Forelimb muscle (tissue), 1 donor: ENCODE results near the gene IL5. TPM values are rescaled to one million over a fixed set of nuclear protein-coding genes. Genes with fewer than 3 reads are reported as not detected.
A peak's percentile ranks its signal among the peaks of the same experiment; 100 is the strongest.
"Not testable (repeated sequence)": the region's sequence is repeated elsewhere in the genome, so short reads cannot be mapped to it uniquely, and the experiment has no call there.

ENCODE experiments used
- DNase-seq: peaks from one replicate; pipeline ENCODE4 v3.0.0-alpha.2; 2013; ENCODE audit warnings: low read depth
- polyA plus RNA-seq: library from polyadenylated mRNA; unstranded; fragments of 120-200 nt; gene quantifications from one replicate; pipeline ENCODE4 v1.2.1, GENCODE V29; 2013; ENCODE audit not compliant: insufficient read length

Gene IL5
- 0.29 TPM for polyA plus RNA-seq

DNA sequence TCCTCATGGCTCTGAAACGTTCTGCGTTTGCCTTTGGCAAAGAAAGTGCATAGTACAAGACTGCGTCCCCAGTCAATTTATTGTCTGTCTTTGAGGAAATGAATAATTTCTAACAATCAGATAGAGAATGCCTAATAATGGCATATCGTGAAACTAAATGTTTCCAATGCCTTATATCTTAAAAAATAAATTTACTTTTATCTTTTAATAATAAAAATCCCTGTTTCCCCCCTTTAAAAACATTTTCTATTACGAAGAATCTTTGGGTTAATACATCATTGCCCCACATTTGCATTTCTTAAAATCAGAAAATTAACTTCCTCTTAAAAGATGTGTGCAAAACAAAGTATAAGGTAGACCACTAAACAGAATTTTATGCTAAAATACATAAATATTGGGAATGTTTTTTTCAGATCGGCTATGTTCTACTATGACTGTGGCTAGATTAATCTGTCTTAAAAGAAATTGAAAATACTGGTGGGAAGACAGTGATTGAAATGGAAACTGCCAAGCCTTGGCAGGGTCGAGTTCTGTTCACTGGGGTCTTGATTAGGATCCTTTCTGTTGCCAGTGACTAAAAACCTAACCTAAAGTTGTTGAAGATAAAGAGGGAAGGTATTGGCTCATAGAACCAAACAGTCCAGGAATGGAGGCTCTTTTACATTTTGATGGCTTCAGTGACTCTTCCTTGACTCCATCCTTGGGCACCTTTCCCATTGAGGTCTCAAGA lies at the start of gene IL5:
IL5 (minus strand) TSS at position 51 of the 730 bp plus-strand sequence; CDS start at position 7, 44 bp downstream.
- no peak for DNase-seq

DNA sequence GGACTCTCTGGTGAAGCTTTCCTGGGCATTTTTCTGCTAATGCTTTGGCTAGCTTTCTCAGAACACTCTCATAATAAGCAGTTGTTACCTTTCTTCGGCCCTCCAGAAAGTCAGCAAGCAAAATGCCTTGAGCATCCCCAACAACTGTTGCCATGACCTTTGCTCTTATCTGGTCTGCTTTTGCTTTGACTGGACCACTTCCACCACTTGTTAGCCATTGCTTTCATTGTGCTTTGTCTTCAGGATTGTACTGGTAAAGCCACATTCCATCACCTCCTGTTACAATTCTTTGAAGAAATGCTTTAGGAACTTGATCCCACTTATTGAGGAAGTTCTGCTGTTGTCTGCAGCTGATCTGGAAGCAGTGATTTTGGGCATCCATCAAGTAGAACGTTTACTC lies 49.2 kb upstream of the IL5 start:
- no peak for DNase-seq

DNA sequence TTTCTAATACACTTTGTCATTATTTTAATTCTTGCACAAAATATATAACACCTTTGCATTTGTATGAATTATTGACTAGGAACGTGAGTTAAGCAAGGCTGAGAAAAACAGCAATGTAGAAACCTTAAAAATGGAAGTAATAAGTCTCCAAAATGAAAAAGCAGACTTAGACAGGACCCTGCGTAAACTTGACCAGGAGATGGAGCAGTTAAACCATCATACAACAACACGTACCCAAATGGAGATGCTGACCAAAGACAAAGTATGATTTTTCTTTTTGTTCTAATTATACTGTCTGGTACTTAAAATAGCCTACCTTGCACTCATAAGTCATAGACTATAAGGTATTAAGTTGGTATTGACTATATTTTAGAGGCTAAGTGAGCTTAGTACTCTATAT lies 47.8 kb upstream of the IL5 start:
- no peak for DNase-seq

DNA sequence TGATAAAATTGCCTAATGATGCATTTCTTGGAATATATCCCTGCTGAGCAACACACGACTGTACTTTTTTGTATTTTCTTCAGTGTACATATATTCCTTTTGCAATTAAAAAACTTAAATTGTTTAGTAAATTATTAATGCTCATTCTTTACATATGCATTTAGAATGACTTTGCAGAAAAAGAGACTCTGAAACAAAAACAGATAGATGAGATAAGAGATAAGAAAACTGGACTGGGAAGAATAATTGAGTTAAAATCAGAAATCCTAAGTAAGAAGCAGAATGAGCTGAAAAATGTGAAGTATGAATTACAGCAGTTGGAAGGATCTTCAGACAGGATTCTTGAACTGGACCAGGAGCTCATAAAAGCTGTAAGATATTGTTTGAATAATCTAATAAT lies 46.1 kb upstream of the IL5 start:
- DNase-seq: no peak

DNA sequence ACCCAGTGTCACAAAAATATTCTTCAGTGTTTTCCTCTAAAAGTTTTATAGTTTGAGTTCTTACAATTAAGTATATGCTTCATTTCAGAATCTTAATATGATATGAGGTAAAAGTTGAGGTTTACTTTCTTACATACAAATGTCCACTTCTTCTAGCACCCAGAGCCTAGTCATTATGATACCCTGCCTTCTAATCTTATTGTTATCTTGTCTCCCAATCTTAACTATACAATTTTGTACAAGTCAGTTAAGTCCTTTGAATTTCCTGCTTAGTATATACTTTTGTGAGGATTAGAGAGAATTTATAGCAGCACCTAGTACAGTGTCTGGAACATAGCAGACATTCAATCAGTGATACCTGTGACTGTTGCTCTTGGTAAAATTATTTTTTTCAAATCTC lies 42.7 kb upstream of the IL5 start:
- DNase-seq: no peak

DNA sequence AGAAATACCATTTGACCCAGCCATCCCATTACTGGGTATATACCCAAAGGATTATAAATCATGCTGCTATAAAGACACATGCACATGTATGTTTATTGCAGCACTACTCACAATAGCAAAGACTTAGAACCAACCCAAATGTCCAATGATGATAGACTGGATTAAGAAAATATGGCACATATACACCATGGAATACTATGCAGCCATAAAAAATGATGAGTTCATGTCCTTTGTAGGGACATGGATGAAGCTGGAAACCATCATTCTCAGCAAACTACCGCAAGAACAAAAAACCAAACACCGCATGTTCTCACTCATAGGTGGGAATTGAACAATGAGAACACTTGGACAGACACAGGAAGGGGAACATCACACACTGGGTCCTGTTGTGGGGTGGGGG lies 41.2 kb upstream of the IL5 start:
- not testable (repeated sequence) for DNase-seq

DNA sequence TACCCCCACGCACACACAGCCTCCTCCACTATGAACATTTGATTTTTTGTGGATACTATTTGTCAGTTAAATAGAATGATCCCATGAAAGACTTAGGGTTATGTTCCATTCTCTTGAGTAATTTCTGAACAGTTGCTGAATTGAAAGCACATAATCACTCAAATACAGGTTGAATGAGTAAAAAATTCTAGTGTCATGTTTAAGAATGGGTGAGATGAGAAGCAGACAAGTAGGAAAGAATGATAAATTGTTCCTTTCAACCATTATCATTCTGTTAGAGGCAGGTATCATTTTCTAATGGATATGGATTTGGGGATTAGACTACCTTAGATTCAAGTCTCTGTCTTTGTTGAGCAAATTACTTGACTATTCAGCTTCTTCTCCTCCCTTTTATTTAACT lies 32.8 kb upstream of the IL5 start:
- no peak for DNase-seq

DNA sequence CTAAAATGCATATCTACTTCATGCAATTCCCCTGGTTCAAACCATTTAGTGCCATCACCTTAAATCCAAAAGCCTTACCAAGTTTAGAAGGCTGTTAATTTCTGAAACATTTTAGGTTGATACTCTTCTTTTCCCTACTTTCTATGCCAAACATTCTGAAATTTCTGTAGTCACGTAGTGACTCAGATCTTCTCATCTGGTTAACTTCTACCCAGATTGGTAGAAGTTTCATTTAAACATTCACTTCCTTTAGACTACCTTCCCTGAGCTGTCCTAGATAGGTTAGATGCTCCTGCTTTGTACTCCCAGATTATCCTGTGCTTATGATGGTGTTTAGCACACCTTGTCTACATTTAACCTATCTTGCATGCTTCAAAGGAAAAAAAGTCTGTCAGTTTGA lies 23.3 kb upstream of the IL5 start:
- no peak for DNase-seq

DNA sequence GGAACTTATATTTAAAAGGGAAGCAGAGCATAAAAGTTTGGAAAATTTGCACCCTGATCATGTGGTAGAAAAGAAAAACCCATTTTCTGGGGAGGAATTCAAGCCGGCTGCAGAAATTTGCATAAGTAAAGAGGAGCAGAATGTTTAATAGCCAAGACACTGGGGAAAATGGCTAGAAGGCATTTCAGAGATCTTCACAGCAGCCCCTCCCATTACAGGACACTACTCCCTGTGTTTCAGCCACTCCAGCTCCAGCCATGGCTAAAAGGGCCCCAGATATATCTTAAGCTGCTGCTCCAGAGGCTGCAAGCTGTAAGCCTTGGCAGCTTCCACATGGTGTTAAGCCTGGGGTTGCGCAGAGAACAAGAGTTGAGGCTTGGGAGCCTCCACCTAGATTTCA lies 21.2 kb upstream of the IL5 start:
- not testable (repeated sequence) for DNase-seq

DNA sequence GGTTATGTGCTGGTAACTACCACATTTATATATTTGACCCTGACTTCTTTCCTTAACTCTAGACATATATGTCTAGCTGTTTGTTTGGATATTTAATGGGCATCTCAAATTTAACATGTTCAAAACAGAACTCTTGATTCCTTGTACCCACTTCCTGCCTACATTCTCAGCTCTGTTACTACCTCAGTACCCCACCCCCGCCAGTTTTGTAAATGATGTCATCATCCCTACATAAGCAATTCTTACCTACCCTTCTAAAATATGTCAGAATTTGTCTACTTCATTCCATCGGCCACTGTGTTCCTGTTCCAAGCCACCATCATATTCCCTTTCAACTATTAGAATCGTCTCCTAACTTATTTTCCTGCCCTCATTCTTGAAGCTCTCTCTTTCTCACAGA lies 18.3 kb upstream of the IL5 start:
- DNase-seq: no peak

DNA sequence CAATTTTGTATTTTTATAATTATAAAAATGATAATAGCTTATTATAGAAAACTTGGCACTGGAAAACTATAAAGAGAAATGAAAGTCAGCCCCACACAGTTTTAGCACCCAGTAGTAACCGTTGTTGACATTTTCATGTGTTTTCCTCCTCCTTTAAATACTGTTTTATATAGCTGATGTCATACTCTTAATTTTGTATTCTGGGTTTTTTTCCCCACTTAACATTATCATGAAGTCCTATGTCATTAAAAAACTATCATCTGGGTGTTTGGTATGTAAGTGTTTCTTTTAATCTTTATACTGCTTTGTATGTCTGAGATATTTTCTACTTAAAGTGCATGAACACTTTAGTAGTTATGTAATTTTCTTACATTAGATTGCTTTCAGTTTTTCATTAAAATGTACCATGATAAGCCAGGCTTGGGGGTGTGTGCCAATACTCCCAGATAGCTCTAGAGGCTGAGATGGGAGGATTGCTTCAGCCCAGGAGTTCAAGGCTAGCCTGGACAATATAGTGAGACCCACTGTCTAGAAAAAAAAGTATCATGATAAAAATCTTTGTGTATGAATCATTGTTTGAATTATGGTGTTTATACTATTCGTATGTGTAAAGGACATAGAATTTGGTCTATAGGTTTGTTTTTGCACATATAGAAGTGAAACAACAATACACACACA lies 16.2 kb upstream of the IL5 start:
- DNase-seq: no peak

DNA sequence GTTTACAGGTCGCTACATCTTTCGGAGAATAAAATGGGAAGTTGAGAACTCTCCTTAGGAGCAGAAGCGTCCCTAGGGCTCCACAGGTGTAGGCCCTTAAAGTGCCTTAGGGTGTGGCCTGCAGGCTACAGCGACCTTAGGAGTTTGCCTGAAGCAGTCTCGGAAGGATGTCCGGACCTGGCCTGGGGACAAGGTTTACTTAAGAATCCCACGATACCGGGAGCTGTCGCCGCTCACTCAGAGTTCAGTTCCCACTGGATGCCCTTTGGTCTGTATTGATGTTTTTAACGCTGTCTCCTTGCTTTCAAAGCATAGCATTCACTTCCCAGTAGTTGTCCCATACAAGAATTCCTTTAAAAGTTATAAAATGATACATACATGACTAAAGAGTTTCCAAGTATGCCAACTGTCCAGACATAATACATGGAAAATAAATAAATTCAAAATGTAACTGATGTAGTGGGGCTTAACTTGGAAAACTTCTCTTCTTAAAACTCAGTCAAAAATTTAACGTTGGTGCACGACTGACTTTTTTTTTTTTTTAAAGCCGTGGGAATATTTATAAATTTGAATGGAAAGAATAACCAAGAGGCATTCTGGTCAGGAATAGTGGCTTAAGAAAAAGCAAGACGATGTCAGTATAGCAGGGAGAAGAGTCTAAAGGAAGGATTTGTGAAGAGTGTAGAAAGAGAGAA lies 14.3 kb upstream of the IL5 start:
- DNase-seq: no peak

DNA sequence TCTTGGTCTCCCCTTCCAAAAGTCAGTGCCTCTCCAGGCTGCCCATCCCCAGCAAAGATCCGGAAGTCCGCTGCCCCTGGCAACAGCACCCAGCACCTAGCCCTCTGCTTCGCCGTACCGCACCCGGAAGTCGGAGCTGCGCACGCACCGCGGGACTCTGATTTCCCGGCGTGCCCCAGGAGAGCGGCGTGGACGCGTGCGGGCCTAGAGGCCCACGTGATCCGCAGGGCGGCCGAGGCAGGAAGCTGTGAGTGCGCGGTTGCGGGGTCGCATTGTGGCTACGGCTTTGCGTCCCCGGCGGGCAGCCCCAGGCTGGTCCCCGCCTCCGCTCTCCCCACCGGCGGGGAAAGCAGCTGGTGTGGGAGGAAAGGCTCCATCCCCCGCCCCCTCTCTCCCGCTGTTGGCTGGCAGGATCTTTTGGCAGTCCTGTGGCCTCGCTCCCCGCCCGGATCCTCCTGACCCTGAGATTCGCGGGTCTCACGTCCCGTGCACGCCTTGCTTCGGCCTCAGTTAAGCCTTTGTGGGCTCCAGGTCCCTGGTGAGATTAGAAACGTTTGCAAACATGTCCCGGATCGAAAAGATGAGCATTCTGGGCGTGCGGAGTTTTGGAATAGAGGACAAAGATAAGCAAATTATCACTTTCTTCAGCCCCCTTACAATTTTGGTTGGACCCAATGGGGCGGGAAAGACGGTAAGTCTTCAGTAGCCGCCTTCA lies 13.6 kb upstream of the IL5 start, which contains the start of gene RAD50:
RAD50 (plus strand) TSS at position 215 of the 715 bp plus-strand sequence; CDS start at position 563, 348 bp downstream.
- peak; percentile 71 for DNase-seq

DNA sequence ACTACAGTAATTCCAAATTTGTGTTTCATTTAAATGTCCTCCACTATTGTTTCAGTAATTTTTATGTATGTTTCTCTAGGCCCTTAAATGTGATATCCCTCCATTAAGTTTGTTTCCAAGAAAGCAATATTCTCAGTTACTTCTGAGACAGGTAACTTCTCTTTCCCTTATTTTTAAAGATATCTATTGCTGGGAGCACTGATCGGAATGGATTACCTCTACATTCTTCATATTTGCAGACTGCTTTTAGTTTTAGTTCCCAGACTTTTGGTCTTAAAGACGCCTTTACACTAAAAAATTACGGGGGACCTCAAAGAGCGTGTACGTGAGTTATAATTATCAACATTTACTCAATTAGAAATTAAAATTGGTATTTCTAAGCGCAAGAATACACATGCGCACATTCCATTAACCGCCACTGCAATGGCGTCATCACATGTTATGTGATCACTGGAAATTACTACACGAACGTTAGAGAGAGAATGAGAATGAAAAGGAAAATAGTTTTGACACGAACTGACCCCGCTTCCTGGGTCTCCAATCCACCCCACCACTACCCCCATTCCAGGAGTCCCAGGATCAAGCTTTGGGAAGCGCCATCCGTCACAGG lies 12.9 kb upstream of the IL5 start:
- no peak for DNase-seq

DNA sequence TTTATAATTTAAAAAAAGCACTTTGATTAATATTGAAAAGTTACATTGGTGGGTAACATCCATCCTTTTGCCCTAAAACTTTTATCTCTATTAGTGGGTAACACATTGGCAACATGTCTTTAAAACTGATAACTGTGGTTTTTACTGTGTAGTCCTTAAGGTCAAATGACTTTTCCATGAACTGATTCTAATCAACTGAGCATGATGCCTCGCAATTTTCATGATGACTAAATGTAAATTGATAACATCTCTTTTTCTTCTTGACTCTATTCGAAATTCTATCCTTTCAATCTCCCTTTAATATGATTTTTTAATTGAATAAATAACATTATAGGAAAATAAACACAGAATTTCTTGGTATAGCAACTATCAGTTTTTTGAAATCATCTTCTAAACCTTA lies 6.3 kb upstream of the IL5 start:
- no peak for DNase-seq

DNA sequence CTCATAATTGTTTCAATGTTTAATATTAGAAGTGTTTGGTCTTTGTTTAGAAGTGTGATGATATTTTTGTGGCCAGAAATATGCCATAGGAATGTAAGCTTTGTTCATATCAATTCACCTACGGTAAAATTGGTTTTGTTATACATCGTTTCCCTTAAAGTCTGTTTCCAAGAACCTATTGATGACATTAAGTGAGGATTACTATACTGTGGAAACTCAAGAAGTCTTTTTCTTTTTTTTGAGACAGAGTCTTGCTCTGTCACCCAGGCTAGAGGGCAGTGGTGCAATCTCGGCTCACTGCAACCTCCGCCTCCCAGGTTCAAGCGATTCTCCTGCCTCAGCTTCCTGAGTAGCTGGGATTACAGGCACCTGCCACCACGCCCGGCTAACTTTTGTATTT lies 5.5 kb upstream of the IL5 start:
- DNase-seq: not testable (repeated sequence)

DNA sequence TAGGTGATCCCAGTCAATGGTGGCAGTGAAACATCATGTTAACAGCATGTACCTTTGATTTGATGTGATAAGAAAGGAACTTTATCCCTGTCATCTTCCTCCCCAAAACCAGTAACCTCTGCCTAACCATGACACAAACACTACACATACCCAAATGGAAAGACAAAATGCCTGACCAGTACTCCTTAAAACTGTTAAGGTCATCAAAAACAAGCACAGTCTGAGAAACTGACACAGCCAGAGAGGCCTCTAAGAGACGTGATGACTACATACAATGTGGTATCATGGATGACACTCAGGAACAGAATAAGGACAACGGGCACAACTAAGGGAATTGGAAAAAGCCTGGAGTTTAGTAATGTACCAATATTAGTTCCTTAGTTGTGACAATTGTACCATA lies 3.9 kb upstream of the IL5 start:
- no peak for DNase-seq

DNA sequence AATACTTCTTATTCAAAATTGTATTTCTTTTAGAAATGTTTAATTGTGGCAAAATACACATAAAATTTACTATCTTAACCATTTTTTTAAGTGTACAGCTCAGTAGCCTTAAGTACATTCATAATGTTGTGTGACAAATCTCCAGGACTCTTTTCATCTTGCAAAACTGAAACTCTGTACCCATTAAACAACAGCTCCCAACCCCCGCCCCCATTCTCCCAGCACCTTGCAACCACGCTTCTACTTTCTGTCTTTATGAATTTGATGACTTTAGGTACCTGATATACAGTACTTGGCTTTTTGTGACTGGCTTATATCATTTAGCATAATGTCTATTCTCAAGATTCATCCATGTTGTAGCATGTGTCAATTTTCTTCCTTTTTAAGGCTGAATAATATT lies 2.8 kb upstream of the IL5 start:
- no peak for DNase-seq

DNA sequence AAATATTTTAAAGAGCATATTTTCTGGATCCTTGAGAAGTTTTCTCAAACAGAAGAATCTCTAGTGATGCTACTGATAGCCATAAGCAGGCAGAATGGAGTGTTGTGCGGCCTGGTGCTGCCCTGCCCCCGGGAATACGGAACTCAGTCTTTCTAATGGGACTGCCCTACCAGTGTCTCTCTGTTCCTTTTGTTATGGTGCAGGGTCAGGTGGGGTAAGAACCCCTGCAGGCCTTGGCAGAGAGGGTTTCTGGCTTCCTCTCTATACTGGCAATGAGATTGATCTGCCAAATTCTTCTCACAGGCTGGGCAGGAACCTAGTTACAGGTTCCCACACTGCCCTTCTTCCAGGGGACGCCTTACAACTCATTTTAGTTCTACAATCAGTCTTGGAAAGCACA lies 2.6 kb downstream of the IL5 start:
- DNase-seq: no peak

DNA sequence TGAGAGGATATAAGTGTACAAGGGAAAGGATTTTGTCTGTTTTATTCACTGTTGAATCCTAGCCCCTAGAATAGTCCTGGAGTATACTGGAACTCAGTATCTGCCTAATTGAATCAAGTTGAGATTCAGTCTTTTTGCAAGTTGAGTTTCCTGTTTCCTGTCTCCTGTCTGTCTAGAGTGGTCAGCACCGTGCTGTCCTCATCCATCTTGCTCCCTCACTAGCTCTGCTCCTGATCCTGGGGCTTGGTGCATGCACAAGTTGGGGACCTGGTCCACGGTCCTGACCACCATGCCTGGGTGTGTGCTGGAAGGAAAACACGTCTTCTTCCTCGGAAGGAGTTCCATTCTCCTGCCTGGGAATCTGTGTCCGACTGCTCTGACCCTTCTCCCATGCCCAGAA lies 3.2 kb downstream of the IL5 start:
- no peak for DNase-seq

DNA sequence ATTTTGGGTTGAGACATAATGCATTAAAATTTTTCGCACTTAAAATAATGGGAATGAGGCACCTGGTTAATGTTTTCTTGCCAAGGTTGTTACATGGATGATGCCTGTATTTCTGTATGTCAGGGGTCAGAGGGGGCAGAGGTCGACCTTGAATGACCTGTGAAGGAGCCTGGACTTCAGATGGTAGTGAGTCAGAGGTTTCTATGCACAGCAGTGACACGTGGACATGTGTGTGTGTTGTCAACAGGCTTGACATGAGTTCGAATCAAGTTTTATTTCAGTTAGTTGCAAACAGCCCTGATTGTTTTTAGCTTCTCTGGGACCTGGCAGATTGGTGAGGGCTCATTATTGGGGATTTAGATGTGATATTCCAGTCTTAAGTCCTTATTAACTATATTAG lies 3.6 kb downstream of the IL5 start:
- no peak for DNase-seq

DNA sequence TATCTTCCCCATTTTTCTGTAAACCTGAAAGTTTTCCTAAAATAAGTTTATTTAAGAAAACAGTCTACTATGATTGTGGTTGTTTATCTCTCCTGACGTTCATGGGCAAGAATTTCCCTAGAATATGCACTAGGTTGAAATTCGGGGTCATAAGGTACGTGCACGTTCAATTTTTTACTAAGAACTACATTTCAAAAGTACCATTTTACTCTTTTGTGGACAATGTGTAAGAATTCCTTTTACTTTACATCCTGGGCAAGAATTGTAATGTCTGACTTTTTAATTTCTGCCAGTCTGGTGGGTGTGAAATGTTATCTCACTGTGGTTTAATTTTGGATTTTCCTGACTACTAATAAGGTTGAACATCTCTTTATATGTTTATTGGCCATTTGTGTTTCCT lies 12.4 kb downstream of the IL5 start:
- DNase-seq: no peak
